Measurements from ENCODE around the gene EPB41L1.

Gene EPB41L1

GRCh38 chr20:36154700-36155628 lies at the start of gene EPB41L1:
TSS of gene EPB41L1 (plus strand) at chr20:36154740. CDS start at chr20:36173778, 19,038 bp downstream.
- no peak for DNase-seq (ENCODE audit: low read depth in 4 of 4, low spot score in 1 of 4)

- no peak for DNase-seq (ENCODE audit: low read depth in 4 of 4, low spot score in 1 of 4)
Observed at GRCh38 chr20:36104856-36105255, 49.7 kb upstream of the EPB41L1 start.

GRCh38 chr20:36105711-36106226 lies 48.8 kb upstream of the EPB41L1 start:
- DNase-seq (ENCODE audit: low read depth in 4 of 4, low spot score in 1 of 4), result no peak

GRCh38 chr20:36106606-36107005 lies 47.9 kb upstream of the EPB41L1 start:
- no peak for DNase-seq (ENCODE audit: low read depth in 4 of 4, low spot score in 1 of 4)

GRCh38 chr20:36107881-36108280 lies 46.7 kb upstream of the EPB41L1 start:
- no peak for DNase-seq (ENCODE audit: low read depth in 4 of 4, low spot score in 1 of 4)

GRCh38 chr20:36109251-36109947 lies 45.1 kb upstream of the EPB41L1 start:
- DNase-seq (ENCODE audit: low read depth in 4 of 4, low spot score in 1 of 4), result no peak

GRCh38 chr20:36110994-36111393 lies 43.5 kb upstream of the EPB41L1 start:
- no peak for DNase-seq (ENCODE audit: low read depth in 4 of 4, low spot score in 1 of 4)

- no peak for DNase-seq (ENCODE audit: low read depth in 4 of 4, low spot score in 1 of 4)
Observed at GRCh38 chr20:36112112-36112511, 42.4 kb upstream of the EPB41L1 start.

- no peak for DNase-seq (ENCODE audit: low read depth in 4 of 4, low spot score in 1 of 4)
Observed at GRCh38 chr20:36113036-36113435, 41.5 kb upstream of the EPB41L1 start.

GRCh38 chr20:36113566-36114250 lies 40.8 kb upstream of the EPB41L1 start:
- no peak for DNase-seq (ENCODE audit: low read depth in 4 of 4, low spot score in 1 of 4)

- no peak for DNase-seq (ENCODE audit: low read depth in 4 of 4, low spot score in 1 of 4)
Observed at GRCh38 chr20:36114707-36115106, 39.8 kb upstream of the EPB41L1 start.

GRCh38 chr20:36115925-36116324 lies 38.6 kb upstream of the EPB41L1 start:
- no peak for DNase-seq (ENCODE audit: low read depth in 4 of 4, low spot score in 1 of 4)

- no peak for DNase-seq (ENCODE audit: low read depth in 4 of 4, low spot score in 1 of 4)
Observed at GRCh38 chr20:36116807-36117441, 37.6 kb upstream of the EPB41L1 start.

GRCh38 chr20:36117638-36118037 lies 36.9 kb upstream of the EPB41L1 start:
- DNase-seq (ENCODE audit: low read depth in 4 of 4, low spot score in 1 of 4), result no peak

- no peak for DNase-seq (ENCODE audit: low read depth in 4 of 4, low spot score in 1 of 4)
Observed at GRCh38 chr20:36118371-36118770, 36.2 kb upstream of the EPB41L1 start.

GRCh38 chr20:36119537-36119936 lies 35.0 kb upstream of the EPB41L1 start:
- DNase-seq (ENCODE audit: low read depth in 4 of 4, low spot score in 1 of 4), result no peak

- no peak for DNase-seq (ENCODE audit: low read depth in 4 of 4, low spot score in 1 of 4)
Observed at GRCh38 chr20:36120241-36120640, 34.3 kb upstream of the EPB41L1 start.

- DNase-seq (ENCODE audit: low read depth in 4 of 4, low spot score in 1 of 4), result no peak
Observed at GRCh38 chr20:36120991-36121390, 33.5 kb upstream of the EPB41L1 start.

GRCh38 chr20:36121981-36122930 lies 32.3 kb upstream of the EPB41L1 start:
- DNase-seq (ENCODE audit: low read depth in 4 of 4, low spot score in 1 of 4), result no peak

- no peak for DNase-seq (ENCODE audit: low read depth in 4 of 4, low spot score in 1 of 4)
Observed at GRCh38 chr20:36122931-36123288, 31.6 kb upstream of the EPB41L1 start.

All from stimulated activated CD4-positive, alpha-beta T cell treated with anti-CD3 and anti-CD28 coated beads, Interleukin-1b, Interleukin-23, amount 100 ng/mL, for 24 hours (primary cell).